HL-60 (cell line): ENCODE measurements around the gene SLC38A11.

Experiments
- DNase-seq, 2 experiments: peaks; one replicate each; pipeline ENCODE4 v3.0.0-alpha.2; 2010 to 2020; ENCODE audit warnings: low read depth in 1 of 2, low spot score in 1 of 2
- H3K27ac ChIP-seq: fragments of 250-450 bp; sonication (Bioruptor Pico); replicated peaks from 2 replicates; pipeline ENCODE4 v1.5.1; 2020; ENCODE audit warnings: mild to moderate bottlenecking, moderate library complexity
- H3K27me3 ChIP-seq: fragments of 250-450 bp; sonication (Bioruptor Pico); 2 replicates; pipeline ENCODE4 v1.5.1; 2021; ENCODE audit warnings: mild to moderate bottlenecking, moderate library complexity; ENCODE audit not compliant: insufficient read depth, poor library complexity, severe bottlenecking
- H3K4me3 ChIP-seq: replicated peaks from 2 replicates; pipeline ENCODE4 v1.5.1; 2011; ENCODE audit warnings: mild to moderate bottlenecking, control low read depth, low read length; ENCODE audit not compliant: insufficient read depth
- CTCF ChIP-seq: IDR thresholded peaks from one replicate; pipeline ENCODE4 v1.5.1; 2011; ENCODE audit warnings: low read length, control low read depth, inconsistent platforms; ENCODE audit not compliant: insufficient read depth
- GABPA ChIP-seq: IDR thresholded peaks from 2 replicates; pipeline ENCODE4 v1.6.1; 2012; ENCODE audit warnings: low read depth
- POLR2AphosphoS5 ChIP-seq: IDR thresholded peaks from 2 replicates; pipeline ENCODE4 v1.6.1; 2012; ENCODE audit warnings: low read depth
- REST ChIP-seq: IDR thresholded peaks from 2 replicates; pipeline ENCODE4 v1.6.1; 2012; ENCODE audit warnings: low read depth; ENCODE audit not compliant: insufficient replicate concordance
- SPI1 ChIP-seq: IDR thresholded peaks from 2 replicates; pipeline ENCODE4 v1.6.1; 2012; ENCODE audit warnings: low read depth, mild to moderate bottlenecking, borderline replicate concordance

Gene SLC38A11

GRCh38 chr2:164937864-164938401 lies 17.4 kb downstream of the SLC38A11 start:
- H3K4me3 ChIP-seq: no peak overlapping the region
- no peak for DNase-seq
- TF ChIP-seq SPI1 (no peak), REST (no peak), POLR2AphosphoS5 (no peak), GABPA (no peak), CTCF (no peak)
- H3K27me3 ChIP-seq: no peaks in the 10 kb centered on the region
- no peak overlapping the region for H3K27ac ChIP-seq

- no peaks in the 10 kb centered on the region for H3K27me3 ChIP-seq
- no peak overlapping the region for H3K4me3 ChIP-seq
- H3K27ac ChIP-seq: no peak overlapping the region
- TF ChIP-seq REST (no peak), SPI1 (no peak), POLR2AphosphoS5 (no peak), CTCF (no peak), GABPA (no peak)
- no peak for DNase-seq
Observed at GRCh38 chr2:164935118-164936101, 19.9 kb downstream of the SLC38A11 start.

GRCh38 chr2:164934401-164935117 lies 20.8 kb downstream of the SLC38A11 start:
- Histone ChIP-seq H3K27me3 (no peaks in the 10 kb centered on the region), H3K4me3 (no peak overlapping the region), H3K27ac (no peak overlapping the region)
- no peak for DNase-seq
- TF ChIP-seq GABPA (no peak), CTCF (no peak), POLR2AphosphoS5 (no peak), SPI1 (no peak), REST (no peak)
